ENCODE measurements around the gene TUBG1.

Gene TUBG1

GRCh38 chr17:42586514-42587230 is 22.8 kb upstream of the TUBG1 start:
- Histone ChIP-seq H3K27ac (ENCODE audit: poor library complexity, severe bottlenecking) (peak overlapping the region; percentile 86), H3K27me3 (ENCODE audit: insufficient read depth, poor library complexity, severe bottlenecking) (no peaks in the 10 kb centered on the region), H3K4me1 (ENCODE audit: insufficient read depth, poor library complexity, severe bottlenecking) (peaks cover 26% of the 10 kb centered on the region), H3K9me3 (ENCODE audit: severe bottlenecking) (no peaks in the 10 kb centered on the region), H3K4me3 (ENCODE audit: severe bottlenecking) (no peak overlapping the region), H3K36me3 (ENCODE audit: low read depth) (peaks cover 91% of the 10 kb centered on the region)
- ATAC-seq (ENCODE audit: low read depth) (peak; percentile 87), DNase-seq (ENCODE audit: low spot score) (no peak)
- TF ChIP-seq CTCF (IDR thresholded peaks at IDR 0.05; ENCODE audit: poor library complexity, severe bottlenecking) = no peak

GRCh38 chr17:42590886-42591285 is 18.6 kb upstream of the TUBG1 start:
- H3K36me3 ChIP-seq (ENCODE audit: low read depth) = peaks cover 58% of the 10 kb centered on the region
- H3K4me1 ChIP-seq (ENCODE audit: insufficient read depth, poor library complexity, severe bottlenecking) = peaks cover 32% of the 10 kb centered on the region
- no peaks in the 10 kb centered on the region for H3K27me3 ChIP-seq (ENCODE audit: insufficient read depth, poor library complexity, severe bottlenecking)
- TF ChIP-seq CTCF (IDR thresholded peaks at IDR 0.05; ENCODE audit: poor library complexity, severe bottlenecking) = no peak
- no peak overlapping the region for H3K4me3 ChIP-seq (ENCODE audit: severe bottlenecking)
- ATAC-seq (ENCODE audit: low read depth) (no peak), DNase-seq (ENCODE audit: low spot score) (no peak)
- H3K27ac ChIP-seq (ENCODE audit: poor library complexity, severe bottlenecking) = peak overlapping the region; percentile 54
- H3K9me3 ChIP-seq (ENCODE audit: severe bottlenecking) = no peaks in the 10 kb centered on the region

- DNase-seq (ENCODE audit: low spot score) = no peak
- ATAC-seq (ENCODE audit: low read depth) = peak; percentile 16; the same call in 1 of the 3 replicates
- TF ChIP-seq CTCF (IDR thresholded peaks at IDR 0.05; ENCODE audit: poor library complexity, severe bottlenecking) = no peak
- Histone ChIP-seq H3K9me3 (ENCODE audit: severe bottlenecking) (no peaks in the 10 kb centered on the region), H3K27ac (ENCODE audit: poor library complexity, severe bottlenecking) (peak overlapping the region; percentile 54), H3K4me3 (ENCODE audit: severe bottlenecking) (no peak overlapping the region), H3K36me3 (ENCODE audit: low read depth) (peaks cover 53% of the 10 kb centered on the region), H3K27me3 (ENCODE audit: insufficient read depth, poor library complexity, severe bottlenecking) (no peaks in the 10 kb centered on the region), H3K4me1 (ENCODE audit: insufficient read depth, poor library complexity, severe bottlenecking) (peaks cover 28% of the 10 kb centered on the region)
Observed at GRCh38 chr17:42591411-42591810, 18.1 kb upstream of the TUBG1 start.

- H3K4me3 ChIP-seq (ENCODE audit: severe bottlenecking) = no peak overlapping the region
- no peak for TF ChIP-seq CTCF (IDR thresholded peaks at IDR 0.05; ENCODE audit: poor library complexity, severe bottlenecking)
- ATAC-seq (ENCODE audit: low read depth) (no peak), DNase-seq (ENCODE audit: low spot score) (no peak)
- no peaks in the 10 kb centered on the region for H3K27me3 ChIP-seq (ENCODE audit: insufficient read depth, poor library complexity, severe bottlenecking)
- no peaks in the 10 kb centered on the region for H3K9me3 ChIP-seq (ENCODE audit: severe bottlenecking)
- H3K36me3 ChIP-seq (ENCODE audit: low read depth) = peaks cover 15% of the 10 kb centered on the region
- H3K4me1 ChIP-seq (ENCODE audit: insufficient read depth, poor library complexity, severe bottlenecking) = peaks cover 8% of the 10 kb centered on the region
- H3K27ac ChIP-seq (ENCODE audit: poor library complexity, severe bottlenecking) = no peak overlapping the region
Observed at GRCh38 chr17:42596386-42596785, 13.1 kb upstream of the TUBG1 start.

GRCh38 chr17:42598905-42599304 is 10.6 kb upstream of the TUBG1 start:
- no peaks in the 10 kb centered on the region for H3K4me1 ChIP-seq (ENCODE audit: insufficient read depth, poor library complexity, severe bottlenecking)
- H3K9me3 ChIP-seq (ENCODE audit: severe bottlenecking) = no peaks in the 10 kb centered on the region
- DNase-seq (ENCODE audit: low spot score) (no peak), ATAC-seq (ENCODE audit: low read depth) (no peak)
- H3K27me3 ChIP-seq (ENCODE audit: insufficient read depth, poor library complexity, severe bottlenecking) = no peaks in the 10 kb centered on the region
- H3K4me3 ChIP-seq (ENCODE audit: severe bottlenecking) = no peak overlapping the region
- TF ChIP-seq CTCF (IDR thresholded peaks at IDR 0.05; ENCODE audit: poor library complexity, severe bottlenecking) = no peak
- peaks cover 10% of the 10 kb centered on the region; the same call in 1 of the 2 replicates for H3K36me3 ChIP-seq (ENCODE audit: low read depth)
- no peak overlapping the region for H3K27ac ChIP-seq (ENCODE audit: poor library complexity, severe bottlenecking)

All from RWPE2 (cell line).